ENCODE results near the gene SLC66A3. TPM values are rescaled to one million over a fixed set of nuclear protein-coding genes. Genes with fewer than 3 reads are reported as not detected.

Gene SLC66A3
- total and polyA plus RNA-seq, 8 donors, result 20.8 to 30.4 (median 27.5) TPM

GRCh38 chr2:11203480-11203879 is 48.2 kb downstream of the SLC66A3 start:
- Histone ChIP-seq H3K9me3 (no peaks in the 10 kb centered on the region), H3K27ac (peak overlapping the region in 1 of 2 donors; percentile 39), H3K27me3 (no peaks in the 10 kb centered on the region), H3K4me1 (peaks cover 0 to 21% of the 10 kb centered on the region in 2 donors), H3K36me3 (peaks cover 0 to 49% of the 10 kb centered on the region in 2 donors), H3K4me3 (no peak overlapping the region)
- intact Hi-C loops (cut with DNase I), result no loop called here
- DNase-seq (no peak), ATAC-seq (peak; percentile 91)
- TF ChIP-seq, protein P1, sequence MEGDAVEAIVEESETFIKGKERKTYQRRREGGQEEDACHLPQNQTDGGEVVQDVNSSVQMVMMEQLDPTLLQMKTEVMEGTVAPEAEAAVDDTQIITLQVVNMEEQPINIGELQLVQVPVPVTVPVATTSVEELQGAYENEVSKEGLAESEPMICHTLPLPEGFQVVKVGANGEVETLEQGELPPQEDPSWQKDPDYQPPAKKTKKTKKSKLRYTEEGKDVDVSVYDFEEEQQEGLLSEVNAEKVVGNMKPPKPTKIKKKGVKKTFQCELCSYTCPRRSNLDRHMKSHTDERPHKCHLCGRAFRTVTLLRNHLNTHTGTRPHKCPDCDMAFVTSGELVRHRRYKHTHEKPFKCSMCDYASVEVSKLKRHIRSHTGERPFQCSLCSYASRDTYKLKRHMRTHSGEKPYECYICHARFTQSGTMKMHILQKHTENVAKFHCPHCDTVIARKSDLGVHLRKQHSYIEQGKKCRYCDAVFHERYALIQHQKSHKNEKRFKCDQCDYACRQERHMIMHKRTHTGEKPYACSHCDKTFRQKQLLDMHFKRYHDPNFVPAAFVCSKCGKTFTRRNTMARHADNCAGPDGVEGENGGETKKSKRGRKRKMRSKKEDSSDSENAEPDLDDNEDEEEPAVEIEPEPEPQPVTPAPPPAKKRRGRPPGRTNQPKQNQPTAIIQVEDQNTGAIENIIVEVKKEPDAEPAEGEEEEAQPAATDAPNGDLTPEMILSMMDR (IDR thresholded peaks at IDR 0.05), result no peak

DNA sequence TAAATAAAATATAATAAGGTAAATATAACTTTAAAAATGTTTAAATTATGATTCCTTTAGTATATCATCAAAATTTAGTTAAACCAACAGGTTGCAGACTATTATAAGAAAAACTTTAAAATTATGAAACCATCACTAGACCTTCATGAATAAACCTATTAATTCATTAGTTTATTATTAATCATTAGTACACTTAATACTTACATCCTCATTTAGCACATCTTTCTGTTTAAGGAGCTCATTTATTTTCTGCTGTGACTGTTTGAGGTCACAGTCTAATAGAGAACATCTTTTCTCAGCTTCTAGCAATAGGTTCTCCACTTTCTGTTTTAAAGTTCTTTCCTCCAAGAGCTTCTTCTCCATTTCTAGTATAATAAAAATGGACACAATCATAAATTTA is 52.8 kb downstream of the SLC66A3 start:
- Histone ChIP-seq H3K4me1 (peaks cover 0 to 21% of the 10 kb centered on the region in 2 donors), H3K27me3 (no peaks in the 10 kb centered on the region), H3K27ac (no peak overlapping the region), H3K4me3 (no peak overlapping the region), H3K36me3 (peaks cover 0 to 48% of the 10 kb centered on the region in 2 donors), H3K9me3 (no peaks in the 10 kb centered on the region)
- intact Hi-C loops (cut with DNase I), result no loop called here
- TF ChIP-seq, protein P1 (IDR thresholded peaks at IDR 0.05), result no peak
- no peak for DNase-seq
- no peak for ATAC-seq

DNA sequence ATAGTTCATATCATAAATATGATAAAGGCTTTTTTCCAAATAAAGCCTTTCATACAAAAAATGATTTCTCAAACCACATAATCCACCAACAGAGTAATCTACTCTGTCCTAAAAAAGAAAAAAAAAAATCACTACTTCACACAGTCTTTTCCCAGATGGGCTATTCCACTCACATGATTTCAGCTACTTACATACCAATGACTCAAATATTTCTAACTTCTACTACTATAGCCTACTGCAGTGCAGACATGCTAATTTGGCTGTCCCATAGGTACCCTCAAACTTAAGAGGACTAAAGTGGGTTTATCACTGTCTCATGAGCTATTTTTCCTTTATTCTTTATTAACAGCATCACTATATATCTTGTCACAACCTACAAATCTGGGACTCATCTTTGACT is 57.4 kb downstream of the SLC66A3 start:
- no peak for DNase-seq

GRCh38 chr2:11213090-11213638 is 57.9 kb downstream of the SLC66A3 start:
- H3K27me3 ChIP-seq, result no peaks in the 10 kb centered on the region
- H3K4me3 ChIP-seq, result no peak overlapping the region
- intact Hi-C loops (cut with DNase I), result no loop called here
- peaks cover 0 to 81% of the 10 kb centered on the region in 2 donors for H3K36me3 ChIP-seq
- H3K27ac ChIP-seq, result no peak overlapping the region
- DNase-seq, result no peak
- TF ChIP-seq, protein P1 (IDR thresholded peaks at IDR 0.05), result no peak
- H3K4me1 ChIP-seq, result no peaks in the 10 kb centered on the region
- H3K9me3 ChIP-seq, result no peaks in the 10 kb centered on the region
- ATAC-seq, result no peak

More for the DNA sequence above, 57.4 kb downstream of the SLC66A3 start:
- no peak for ATAC-seq
- Histone ChIP-seq H3K36me3 (peaks cover 0 to 79% of the 10 kb centered on the region in 2 donors), H3K4me3 (no peak overlapping the region), H3K9me3 (no peaks in the 10 kb centered on the region), H3K27ac (no peak overlapping the region), H3K4me1 (no peaks in the 10 kb centered on the region), H3K27me3 (no peaks in the 10 kb centered on the region)
- TF ChIP-seq, protein P1 (IDR thresholded peaks at IDR 0.05), result no peak
- intact Hi-C loops (cut with DNase I), result no loop called here

GRCh38 chr2:11213975-11214374 is 58.7 kb downstream of the SLC66A3 start:
- Histone ChIP-seq H3K4me1 (no peaks in the 10 kb centered on the region), H3K36me3 (peaks cover 0 to 81% of the 10 kb centered on the region in 2 donors), H3K27me3 (no peaks in the 10 kb centered on the region), H3K4me3 (no peak overlapping the region), H3K9me3 (no peaks in the 10 kb centered on the region), H3K27ac (no peak overlapping the region)
- ATAC-seq (no peak), DNase-seq (no peak)
- TF ChIP-seq, protein P1 (IDR thresholded peaks at IDR 0.05), result no peak
- intact Hi-C loops (cut with DNase I), result no loop called here
